Mesendoderm (in vitro differentiated cells): ENCODE results near the gene LASP1.
A peak's percentile ranks its signal among the peaks of the same experiment; 100 is the strongest.

Experiments
- DNase-seq: peaks from one replicate; pipeline ENCODE4 v3.0.0; 2013
- H2AK5ac ChIP-seq: 2 replicates; pipeline ENCODE4 v1.6.1; 2013; ENCODE audit warnings: low read length, inconsistent platforms
- H2BK120ac ChIP-seq: 2 replicates; pipeline ENCODE4 v1.6.1; 2013; ENCODE audit warnings: low read depth, mild to moderate bottlenecking, low read length, moderate library complexity, mixed read lengths
- H2BK15ac ChIP-seq: replicated peaks from 2 replicates; pipeline ENCODE4 v1.6.1; 2013; ENCODE audit warnings: low read depth, mild to moderate bottlenecking, moderate library complexity
- H2BK5ac ChIP-seq: 2 replicates; pipeline ENCODE4 v1.6.1; 2013; ENCODE audit warnings: low read length, inconsistent platforms
- H3K18ac ChIP-seq: 2 replicates; pipeline ENCODE4 v1.6.1; 2013; ENCODE audit warnings: mild to moderate bottlenecking, low read length, mixed read lengths
- H3K23ac ChIP-seq: one replicate; pipeline ENCODE4 v1.6.1; 2013; ENCODE audit warnings: low read length
- H3K27ac ChIP-seq: 2 replicates; pipeline ENCODE4 v1.5.1; 2013; ENCODE audit warnings: low read depth, mild to moderate bottlenecking, inconsistent platforms, low read length, moderate library complexity
- H3K27me3 ChIP-seq: 2 replicates; pipeline ENCODE4 v1.6.1; 2013; ENCODE audit warnings: low read length, control low read depth, mild to moderate bottlenecking, inconsistent platforms; ENCODE audit not compliant: insufficient read depth, poor library complexity
- H3K36me3 ChIP-seq: 2 replicates; pipeline ENCODE4 v1.6.1; 2013; ENCODE audit warnings: low read length, inconsistent platforms; ENCODE audit not compliant: control insufficient read depth, insufficient read depth
- H3K4ac ChIP-seq: one replicate; pipeline ENCODE4 v1.6.1; 2013; ENCODE audit warnings: low read depth, mild to moderate bottlenecking, low read length, moderate library complexity
- H3K4me1 ChIP-seq: 2 replicates; pipeline ENCODE4 v1.6.1; 2013; ENCODE audit warnings: low read depth, low read length, inconsistent platforms; ENCODE audit not compliant: control insufficient read depth
- H3K4me2 ChIP-seq: 2 replicates; pipeline ENCODE4 v1.6.1; 2013; ENCODE audit warnings: low read length
- H3K4me3 ChIP-seq: 2 replicates; pipeline ENCODE4 v1.5.1; 2013; ENCODE audit warnings: mild to moderate bottlenecking, low read length
- H3K56ac ChIP-seq: one replicate; pipeline ENCODE4 v1.6.1; 2013; ENCODE audit warnings: low read length
- H3K79me1 ChIP-seq: 2 replicates; pipeline ENCODE4 v1.6.1; 2013; ENCODE audit warnings: low read length, inconsistent platforms
- H3K79me2 ChIP-seq: 2 replicates; pipeline ENCODE4 v1.6.1; 2013; ENCODE audit warnings: mild to moderate bottlenecking, low read length; ENCODE audit not compliant: control insufficient read depth, insufficient read depth
- H3K9ac ChIP-seq: 2 replicates; pipeline ENCODE4 v1.6.1; 2013; ENCODE audit warnings: low read length, inconsistent platforms
- H4K5ac ChIP-seq: one replicate; pipeline ENCODE4 v1.6.1; 2013; ENCODE audit warnings: low read length
- H4K8ac ChIP-seq: one replicate; pipeline ENCODE4 v1.6.1; 2013; ENCODE audit warnings: low read depth, mild to moderate bottlenecking, control low read depth, low read length, moderate library complexity
- WGBS: extraction: QIAGEN DNeasy Blood & Tissue Kit; methylation state at CpG from one replicate; pipeline ENCODE4 v1.1.7; 2013; ENCODE audit warnings: low lambda C conversion rate, missing lambda C conversion rate; ENCODE audit not compliant: insufficient coverage; ENCODE audit errors: extremely low coverage; 5-methylcytosine and 5-hydroxymethylcytosine counted together

Gene LASP1

GRCh38 chr17:38867968-38868816 lies 1.7 kb upstream of the LASP1 start:
- Histone ChIP-seq H3K27ac (peak overlapping the region; percentile 68), H3K56ac (peak overlapping the region; percentile 97), H3K4me2 (peak overlapping the region; percentile 91)

GRCh38 chr17:38868817-38869525 lies 887 bp upstream of the LASP1 start:
- Histone ChIP-seq H3K79me2 (peaks cover 38% of the 10 kb centered on the region), H2BK120ac (peak overlapping the region; percentile 65), H3K27me3 (no peaks in the 10 kb centered on the region), H3K56ac (peak overlapping the region; percentile 97), H3K4me2 (peak overlapping the region; percentile 91), H3K4me3 (peak overlapping the region; percentile 70), H3K27ac (peak overlapping the region; percentile 94), H3K18ac (peak overlapping the region; percentile 96), H2BK15ac (peak overlapping the region; percentile 41), H2BK5ac (peak overlapping the region; percentile 47), H4K5ac (no peak overlapping the region), H3K9ac (peak overlapping the region; percentile 84), H3K4ac (peak overlapping the region; percentile 94), H3K36me3 (no peaks in the 10 kb centered on the region), H3K79me1 (peaks cover 15% of the 10 kb centered on the region), H3K4me1 (peaks cover 14% of the 10 kb centered on the region), H3K23ac (peak overlapping the region; percentile 83), H4K8ac (no peak overlapping the region), H2AK5ac (no peak overlapping the region)
- WGBS, result no CpG with 5 or more reads among the region's 26 CpGs
- peak; percentile 95 for DNase-seq

More at GRCh38 chr17:38867968-38868816, 1.7 kb upstream of the LASP1 start:
- H2BK5ac ChIP-seq, result no peak overlapping the region
- H3K4ac ChIP-seq, result no peak overlapping the region
- peaks cover 10% of the 10 kb centered on the region for H3K4me1 ChIP-seq
- no peaks in the 10 kb centered on the region for H3K36me3 ChIP-seq
- H2BK120ac ChIP-seq, result no peak overlapping the region
- H3K9ac ChIP-seq, result peak overlapping the region; percentile 84
- H3K79me1 ChIP-seq, result peaks cover 10% of the 10 kb centered on the region
- H3K79me2 ChIP-seq, result peaks cover 30% of the 10 kb centered on the region
- peak; percentile 77 for DNase-seq
- peak overlapping the region; percentile 33 for H4K5ac ChIP-seq
- H3K23ac ChIP-seq, result peak overlapping the region; percentile 83
- H3K18ac ChIP-seq, result peak overlapping the region; percentile 77
- H2BK15ac ChIP-seq, result no peak overlapping the region
- H3K27me3 ChIP-seq, result no peaks in the 10 kb centered on the region
- peak overlapping the region; percentile 69 for H3K4me3 ChIP-seq
- no CpG with 5 or more reads among the region's 25 CpGs for WGBS
- H2AK5ac ChIP-seq, result no peak overlapping the region
- H4K8ac ChIP-seq, result no peak overlapping the region

- Histone ChIP-seq H2BK120ac (peak overlapping the region; percentile 39), H3K4me3 (peak overlapping the region; percentile 98), H3K9ac (peak overlapping the region; percentile 99), H3K4me2 (peak overlapping the region; percentile 91), H4K8ac (no peak overlapping the region), H3K36me3 (no peaks in the 10 kb centered on the region), H3K27me3 (no peaks in the 10 kb centered on the region), H2BK5ac (peak overlapping the region; percentile 92), H3K27ac (peak overlapping the region; percentile 93), H3K23ac (peak overlapping the region; percentile 99), H3K56ac (peak overlapping the region; percentile 99), H3K79me1 (peaks cover 18% of the 10 kb centered on the region), H2AK5ac (peak overlapping the region; percentile 98), H2BK15ac (no peak overlapping the region), H3K4me1 (peaks cover 18% of the 10 kb centered on the region), H3K18ac (peak overlapping the region; percentile 77), H4K5ac (peak overlapping the region; percentile 65), H3K79me2 (peaks cover 54% of the 10 kb centered on the region), H3K4ac (peak overlapping the region; percentile 98)
- DNase-seq, result peak; percentile 45
- WGBS, result no CpG with 5 or more reads among the region's 56 CpGs
These were observed 654 bp downstream of the LASP1 start for GRCh38 chr17:38870259-38871165.

GRCh38 chr17:38871247-38872015 lies 1.6 kb downstream of the LASP1 start:
- no peak overlapping the region for H4K8ac ChIP-seq
- peak overlapping the region; percentile 59 for H3K4me3 ChIP-seq
- peak overlapping the region; percentile 86 for H2BK5ac ChIP-seq
- H4K5ac ChIP-seq, result peak overlapping the region; percentile 65
- peaks cover 59% of the 10 kb centered on the region for H3K79me2 ChIP-seq
- H3K56ac ChIP-seq, result peak overlapping the region; percentile 99
- H3K4ac ChIP-seq, result peak overlapping the region; percentile 98
- H3K79me1 ChIP-seq, result peaks cover 18% of the 10 kb centered on the region
- peak overlapping the region; percentile 85 for H3K23ac ChIP-seq
- peak overlapping the region; percentile 77 for H3K18ac ChIP-seq
- H3K36me3 ChIP-seq, result no peaks in the 10 kb centered on the region
- peaks cover 18% of the 10 kb centered on the region for H3K4me1 ChIP-seq
- WGBS, result no CpG with 5 or more reads among the region's 11 CpGs
- H2BK120ac ChIP-seq, result no peak overlapping the region
- H3K27ac ChIP-seq, result peak overlapping the region; percentile 76
- peak; percentile 87 for DNase-seq
- no peaks in the 10 kb centered on the region for H3K27me3 ChIP-seq
- peak overlapping the region; percentile 91 for H3K4me2 ChIP-seq
- H3K9ac ChIP-seq, result peak overlapping the region; percentile 82
- peak overlapping the region; percentile 98 for H2AK5ac ChIP-seq
- no peak overlapping the region for H2BK15ac ChIP-seq
